HG03571 (cell line): ENCODE results near the gene MITD1.
"Not testable (repeated sequence)": the region's sequence is repeated elsewhere in the genome, so short reads cannot be mapped to it uniquely, and the experiment has no call there.

Experiments
- ATAC-seq: cut with Tn5 transposase; IDR thresholded peaks from one replicate; pipeline ENCODE4 v1.9.1; 2021; ENCODE audit not compliant: unreplicated experiment

Gene MITD1

GRCh38 chr2:99154643-99155536, 26.0 kb downstream of the MITD1 start, which contains the start of the genes LIPT1 and TSGA10:
LIPT1 (plus strand) TSS chr2:99154967; CDS start chr2:99161958, 6,991 bp downstream.
TSGA10 (minus strand) TSS chr2:99154942; CDS start chr2:99109439, 45,503 bp downstream.
- ATAC-seq: peak; percentile 96

GRCh38 chr2:99153921-99154604, 26.8 kb downstream of the MITD1 start:
- ATAC-seq: no peak

GRCh38 chr2:99152199-99152895, 28.5 kb downstream of the MITD1 start:
- ATAC-seq: no peak

- ATAC-seq: no peak
Observed at GRCh38 chr2:99150706-99151105, 30.2 kb downstream of the MITD1 start.

GRCh38 chr2:99141110-99142108, 39.4 kb downstream of the MITD1 start, which contains the start of gene C2orf15:
C2orf15 (plus strand) TSS chr2:99141707; CDS start chr2:99150559, 8,852 bp downstream.
- peak; percentile 89 for ATAC-seq

- peak; percentile 29 for ATAC-seq
Observed at GRCh38 chr2:99140860-99141109, 40.1 kb downstream of the MITD1 start.

GRCh38 chr2:99140056-99140859, 40.6 kb downstream of the MITD1 start:
- no peak for ATAC-seq

- no peak for ATAC-seq
Observed at GRCh38 chr2:99139003-99139402, 41.9 kb downstream of the MITD1 start.

GRCh38 chr2:99135044-99135556, 45.8 kb downstream of the MITD1 start:
- ATAC-seq: not testable (repeated sequence)

GRCh38 chr2:99127981-99128380, 52.9 kb downstream of the MITD1 start:
- ATAC-seq: no peak
